Gastrocnemius medialis (tissue), 4 donors: ENCODE data around the gene BCAR1.

Experiments
- POLR2A ChIP-seq, 2 donors: fragments of 450-650 bp; IDR thresholded peaks; one replicate each; pipeline ENCODE4 v1.6.1; 2017; ENCODE audit warnings: antibody characterized with exemption in 2 of 2, mild to moderate bottlenecking in 2 of 2, moderate library complexity in 2 of 2
- TF ChIP-seq, protein P1 (sequence below), 5 experiments: fragments of 450-650 bp in 3 of 5; fragments of 200-600 bp in 2 of 5; sonication (generic) in 2 of 5; IDR thresholded peaks in 4 of 5; conservative IDR thresholded peaks in 1 of 5; 1 replicate in 4 of 5; 2 replicates in 1 of 5; pipeline ENCODE4 v1.5.1; 2016 to 2019; ENCODE audit warnings: antibody characterized with exemption in 5 of 5, mild to moderate bottlenecking in 3 of 5, moderate library complexity in 3 of 5

DNA sequence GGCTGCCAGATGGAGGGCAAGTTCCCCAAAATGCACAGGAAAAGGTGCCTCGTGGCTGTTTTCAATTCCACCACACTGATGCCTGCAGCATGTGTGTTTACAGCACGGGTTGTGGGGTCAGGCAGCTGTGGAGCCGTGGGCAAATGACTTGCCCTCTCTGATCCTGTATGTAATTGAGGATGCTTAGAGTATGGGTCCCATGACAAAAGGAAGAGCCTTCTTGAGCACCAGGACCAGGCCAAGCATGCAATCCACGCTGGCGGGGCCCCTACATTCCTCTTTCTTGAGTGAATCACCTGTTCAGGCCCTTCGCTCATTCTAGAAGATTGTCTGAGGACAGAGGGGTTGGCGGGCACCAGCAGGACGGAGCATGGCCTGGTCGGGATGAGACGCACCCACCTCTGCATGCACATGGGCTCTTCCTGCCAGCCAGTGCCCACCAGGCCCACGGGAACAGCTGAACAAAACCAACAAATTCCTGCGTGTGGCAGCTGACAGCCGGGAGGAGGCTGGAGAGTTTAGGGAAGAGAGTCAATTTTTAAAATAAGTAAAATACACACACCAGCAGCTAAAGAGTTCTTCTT lies 43.1 kb downstream of the BCAR1 start:
- TF ChIP-seq, protein P1, sequence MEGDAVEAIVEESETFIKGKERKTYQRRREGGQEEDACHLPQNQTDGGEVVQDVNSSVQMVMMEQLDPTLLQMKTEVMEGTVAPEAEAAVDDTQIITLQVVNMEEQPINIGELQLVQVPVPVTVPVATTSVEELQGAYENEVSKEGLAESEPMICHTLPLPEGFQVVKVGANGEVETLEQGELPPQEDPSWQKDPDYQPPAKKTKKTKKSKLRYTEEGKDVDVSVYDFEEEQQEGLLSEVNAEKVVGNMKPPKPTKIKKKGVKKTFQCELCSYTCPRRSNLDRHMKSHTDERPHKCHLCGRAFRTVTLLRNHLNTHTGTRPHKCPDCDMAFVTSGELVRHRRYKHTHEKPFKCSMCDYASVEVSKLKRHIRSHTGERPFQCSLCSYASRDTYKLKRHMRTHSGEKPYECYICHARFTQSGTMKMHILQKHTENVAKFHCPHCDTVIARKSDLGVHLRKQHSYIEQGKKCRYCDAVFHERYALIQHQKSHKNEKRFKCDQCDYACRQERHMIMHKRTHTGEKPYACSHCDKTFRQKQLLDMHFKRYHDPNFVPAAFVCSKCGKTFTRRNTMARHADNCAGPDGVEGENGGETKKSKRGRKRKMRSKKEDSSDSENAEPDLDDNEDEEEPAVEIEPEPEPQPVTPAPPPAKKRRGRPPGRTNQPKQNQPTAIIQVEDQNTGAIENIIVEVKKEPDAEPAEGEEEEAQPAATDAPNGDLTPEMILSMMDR (IDR thresholded peaks at IDR 0.05 in 4 of 5, conservative IDR thresholded peaks at IDR 0.05 in 1 of 5), result no peak
- no peak for TF ChIP-seq POLR2A (IDR thresholded peaks at IDR 0.05)
